CD4-positive, alpha-beta T cell treated with Interleukin-4 for 1 hour (primary cell): Measurements from ENCODE around the gene PLD2.

Experiments
- DNase-seq, 2 donors: peaks; one replicate each; pipeline ENCODE4 v3.0.0-alpha.2; 2020 to 2022

Gene PLD2, protein sequence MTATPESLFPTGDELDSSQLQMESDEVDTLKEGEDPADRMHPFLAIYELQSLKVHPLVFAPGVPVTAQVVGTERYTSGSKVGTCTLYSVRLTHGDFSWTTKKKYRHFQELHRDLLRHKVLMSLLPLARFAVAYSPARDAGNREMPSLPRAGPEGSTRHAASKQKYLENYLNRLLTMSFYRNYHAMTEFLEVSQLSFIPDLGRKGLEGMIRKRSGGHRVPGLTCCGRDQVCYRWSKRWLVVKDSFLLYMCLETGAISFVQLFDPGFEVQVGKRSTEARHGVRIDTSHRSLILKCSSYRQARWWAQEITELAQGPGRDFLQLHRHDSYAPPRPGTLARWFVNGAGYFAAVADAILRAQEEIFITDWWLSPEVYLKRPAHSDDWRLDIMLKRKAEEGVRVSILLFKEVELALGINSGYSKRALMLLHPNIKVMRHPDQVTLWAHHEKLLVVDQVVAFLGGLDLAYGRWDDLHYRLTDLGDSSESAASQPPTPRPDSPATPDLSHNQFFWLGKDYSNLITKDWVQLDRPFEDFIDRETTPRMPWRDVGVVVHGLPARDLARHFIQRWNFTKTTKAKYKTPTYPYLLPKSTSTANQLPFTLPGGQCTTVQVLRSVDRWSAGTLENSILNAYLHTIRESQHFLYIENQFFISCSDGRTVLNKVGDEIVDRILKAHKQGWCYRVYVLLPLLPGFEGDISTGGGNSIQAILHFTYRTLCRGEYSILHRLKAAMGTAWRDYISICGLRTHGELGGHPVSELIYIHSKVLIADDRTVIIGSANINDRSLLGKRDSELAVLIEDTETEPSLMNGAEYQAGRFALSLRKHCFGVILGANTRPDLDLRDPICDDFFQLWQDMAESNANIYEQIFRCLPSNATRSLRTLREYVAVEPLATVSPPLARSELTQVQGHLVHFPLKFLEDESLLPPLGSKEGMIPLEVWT

GRCh38 chr17:4806777-4807604 lies at the start of gene PLD2:
Gene PLD2 (plus strand): TSS chr17:4807152. CDS start chr17:4807773, 621 bp downstream.
- DNase-seq: peak; percentile 84 to 88

- DNase-seq: peak; percentile 22 to 23
Observed at GRCh38 chr17:4759776-4760236, 47.1 kb upstream of the PLD2 start.

GRCh38 chr17:4764595-4764994 lies 42.4 kb upstream of the PLD2 start:
- no peak for DNase-seq

- DNase-seq: peak in 1 of 2 donors; percentile 67
Observed at GRCh38 chr17:4766201-4766600, 40.8 kb upstream of the PLD2 start.

- no peak for DNase-seq
Observed at GRCh38 chr17:4766723-4767122, 40.2 kb upstream of the PLD2 start.

GRCh38 chr17:4768298-4768697 lies 38.7 kb upstream of the PLD2 start:
- peak in 1 of 2 donors; percentile 29 for DNase-seq

DNA sequence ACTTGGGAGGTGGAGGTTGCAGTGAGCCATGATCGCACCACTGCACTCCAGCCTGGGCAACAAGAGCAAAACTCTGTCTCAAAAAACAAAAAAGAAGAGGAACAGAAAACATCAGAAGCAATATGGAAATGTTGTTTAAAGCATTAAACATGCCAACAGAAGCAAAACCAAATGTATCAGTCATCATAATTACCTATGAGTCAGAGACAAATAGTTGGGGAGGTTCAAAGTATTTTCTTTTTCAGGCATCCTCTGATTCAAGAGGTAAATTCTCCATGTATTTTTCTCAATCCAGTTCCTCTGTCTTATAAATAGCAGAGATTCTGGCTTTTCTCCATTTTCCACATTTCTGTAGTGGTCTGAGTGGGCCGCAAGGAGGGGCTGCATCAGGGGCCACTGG lies 37.3 kb upstream of the PLD2 start:
- no peak for DNase-seq

DNA sequence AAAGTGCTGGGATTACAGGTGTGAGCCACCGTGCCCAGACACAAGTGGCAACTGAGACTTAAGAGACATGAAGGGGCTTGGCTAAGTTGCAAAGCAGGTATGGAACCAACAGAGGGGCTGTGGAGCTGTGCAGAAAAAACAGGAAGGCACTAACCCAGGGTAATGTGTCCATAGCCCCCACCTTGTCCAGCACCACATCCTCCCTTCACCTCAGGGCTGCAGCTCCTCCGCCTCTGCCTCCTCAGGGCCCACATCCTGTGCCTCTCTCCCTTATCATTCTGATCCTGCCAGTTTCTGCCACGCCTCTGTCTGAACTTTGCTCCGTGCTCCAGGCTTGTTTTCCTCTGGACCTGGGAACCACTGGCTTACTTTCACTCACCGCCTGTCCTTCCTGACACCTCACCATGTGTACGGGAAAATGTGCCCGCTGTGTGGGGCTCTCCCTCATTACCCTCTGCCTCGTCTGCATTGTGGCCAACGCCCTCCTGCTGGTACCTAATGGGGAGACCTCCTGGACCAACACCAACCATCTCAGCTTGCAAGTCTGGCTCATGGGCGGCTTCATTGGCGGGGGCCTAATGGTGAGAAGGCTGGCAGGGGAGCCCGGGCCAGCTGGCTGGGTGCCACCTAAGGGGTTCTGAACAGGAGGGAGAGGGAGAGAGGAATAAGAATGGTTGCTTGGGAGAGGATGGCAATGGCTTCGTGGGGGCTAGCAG lies 35.3 kb upstream of the PLD2 start, which contains the start of gene TM4SF5:
TSS of gene TM4SF5 (plus strand) at position 368 of the 716 bp plus-strand sequence. CDS start at position 405, 37 bp downstream.
- DNase-seq: no peak

DNA sequence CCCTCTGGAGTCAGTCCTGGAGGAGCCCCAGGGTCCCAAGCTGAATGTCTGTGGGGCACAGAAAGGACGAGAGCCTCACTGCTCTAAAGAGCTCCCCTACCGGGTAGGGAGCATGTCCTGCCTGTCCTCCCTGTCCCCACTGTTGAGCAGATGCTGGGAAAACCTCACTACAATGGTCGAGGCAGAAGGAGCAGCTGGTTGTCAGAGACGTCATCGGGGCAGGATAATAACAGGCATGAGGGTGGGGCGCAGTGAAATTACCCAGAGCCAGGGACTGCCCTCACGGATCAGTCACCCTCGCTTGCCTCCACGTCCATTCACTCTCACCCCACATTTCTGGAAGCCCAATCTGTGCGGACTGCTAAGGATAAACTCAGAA lies 34.7 kb upstream of the PLD2 start:
- no peak for DNase-seq

- DNase-seq: no peak
Observed at GRCh38 chr17:4777969-4778760, 28.8 kb upstream of the PLD2 start.

DNA sequence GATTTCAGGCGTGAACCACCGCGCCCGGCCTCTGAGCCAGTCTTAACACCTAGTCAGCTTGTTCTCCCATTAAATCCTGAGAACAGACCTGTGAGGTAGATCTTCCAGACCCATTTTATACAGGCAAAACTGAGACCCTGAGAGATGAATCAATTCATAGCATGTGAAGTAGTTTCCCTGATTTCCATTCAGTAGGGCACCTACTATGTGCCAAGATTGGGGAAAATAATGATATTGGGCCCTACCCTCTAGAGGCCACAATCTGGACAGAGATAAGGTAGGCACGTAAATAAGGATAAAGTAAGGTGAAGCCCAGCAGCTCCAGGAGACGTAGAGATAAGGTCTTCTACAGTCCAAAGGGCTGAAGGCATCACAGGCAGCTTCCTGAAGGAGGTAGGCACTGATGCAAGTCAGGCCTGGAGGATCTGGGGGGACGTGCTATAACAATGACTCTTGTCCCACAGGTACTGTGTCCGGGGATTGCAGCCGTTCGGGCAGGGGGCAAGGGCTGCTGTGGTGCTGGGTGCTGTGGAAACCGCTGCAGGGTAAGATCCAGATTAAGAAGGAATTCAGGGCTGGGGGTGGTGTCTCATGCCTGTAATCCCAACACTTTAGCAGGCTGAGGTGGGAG lies 26.5 kb upstream of the PLD2 start:
- DNase-seq: no peak

GRCh38 chr17:4782652-4783051 lies 24.3 kb upstream of the PLD2 start:
- DNase-seq: peak in 1 of 2 donors; percentile 39

DNA sequence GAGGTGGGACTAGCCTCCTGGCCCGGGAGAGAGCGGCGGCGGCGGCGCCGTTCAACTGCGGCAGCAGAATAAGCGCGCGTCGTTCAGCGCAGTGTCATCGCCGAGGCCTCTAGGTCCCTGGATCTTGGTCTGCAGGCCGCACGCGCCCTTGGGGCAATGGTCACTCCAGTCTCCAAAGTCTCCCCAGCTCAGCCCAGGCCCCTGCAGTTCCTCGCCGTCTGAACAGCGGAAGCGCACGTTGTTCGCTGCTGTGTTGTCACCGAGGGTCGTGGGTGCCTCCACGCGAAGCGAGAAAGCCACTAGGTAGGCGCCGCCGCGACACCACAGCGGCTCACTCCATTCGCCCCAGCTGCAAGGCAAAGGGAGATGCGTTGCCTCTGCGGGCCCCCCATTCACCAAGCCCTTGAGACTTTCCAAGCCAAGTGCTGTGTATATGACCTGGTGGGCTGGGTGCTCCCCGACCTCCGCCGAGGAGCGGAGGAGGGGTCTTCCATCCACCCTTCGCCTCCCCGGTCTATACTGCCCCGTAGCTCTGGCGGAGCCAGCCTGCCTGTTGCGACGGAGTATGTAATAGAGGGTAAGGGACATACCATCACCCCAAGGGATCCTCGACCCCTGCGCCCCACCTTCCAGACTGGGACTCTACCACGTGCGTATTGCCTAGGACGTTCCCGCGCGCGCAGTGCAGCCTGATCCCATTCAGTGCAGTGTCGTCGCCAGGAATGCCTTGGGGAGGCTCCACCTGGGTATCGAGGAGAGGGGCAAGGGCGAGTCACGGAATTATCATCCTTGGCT lies 21.4 kb upstream of the PLD2 start:
- DNase-seq: no peak

DNA sequence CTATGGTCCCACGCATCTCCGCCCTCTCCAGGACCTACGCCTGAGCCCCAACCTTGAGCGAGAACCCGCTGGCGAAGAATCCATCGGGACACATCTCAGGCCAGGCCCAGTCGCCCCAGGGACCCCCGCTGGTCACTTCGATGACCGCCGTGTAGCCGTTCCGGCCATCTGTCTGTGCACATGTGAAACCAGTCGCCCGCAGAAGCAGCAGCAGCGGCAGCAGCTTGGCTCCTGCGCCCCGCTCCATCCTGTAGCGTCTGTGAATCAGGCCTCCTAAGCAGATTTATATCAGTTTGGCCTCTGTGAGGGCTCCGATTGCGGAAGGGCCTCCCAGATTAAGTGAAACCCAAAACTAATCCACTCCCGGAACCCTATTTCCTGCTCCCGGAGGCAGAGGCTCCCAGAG lies 20.8 kb upstream of the PLD2 start, which contains the start of gene VMO1:
TSS of gene VMO1 (minus strand) at position 259 of the 406 bp plus-strand sequence. CDS start at position 247, 12 bp downstream.
- DNase-seq: no peak

DNA sequence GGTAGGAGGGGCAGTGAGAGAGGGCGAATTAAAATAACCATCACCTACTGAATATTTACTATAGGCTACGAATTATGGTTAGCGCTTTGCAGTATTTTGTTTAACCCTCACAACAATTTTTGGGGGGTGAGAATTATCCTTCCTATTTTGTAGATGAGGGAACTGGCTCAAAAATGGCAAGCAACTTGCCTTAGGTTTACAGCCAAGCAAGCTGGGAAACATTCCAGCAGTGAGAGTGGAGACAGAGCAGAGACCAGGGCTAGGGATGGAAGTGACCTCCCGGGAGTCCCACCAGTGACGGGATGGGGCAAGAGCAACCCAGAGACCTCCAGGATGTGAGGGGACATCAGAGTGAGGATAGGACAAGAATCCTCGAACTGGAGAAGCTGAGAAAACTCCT lies 20.4 kb upstream of the PLD2 start:
- DNase-seq: no peak

GRCh38 chr17:4788159-4788806 lies 18.7 kb upstream of the PLD2 start:
- no peak for DNase-seq

- DNase-seq: no peak
Observed at GRCh38 chr17:4788807-4789700, 17.9 kb upstream of the PLD2 start, which contains the start of gene GLTPD2. Gene GLTPD2 (plus strand): TSS chr17:4788964. CDS start chr17:4789012, 48 bp downstream.

- DNase-seq: no peak
Observed at GRCh38 chr17:4789701-4789950, 17.3 kb upstream of the PLD2 start.
